Erythroblast (primary cell): ENCODE data around the gene NRF1.

ENCODE experiments used
- GATA1 ChIP-seq: IDR thresholded peaks from 2 replicates; pipeline ENCODE4 v1.6.1; 2011; ENCODE audit warnings: low read depth, mild to moderate bottlenecking, control low read depth, low read length, moderate library complexity
- POLR2A ChIP-seq: IDR thresholded peaks from 2 replicates; pipeline ENCODE4 v1.6.1; 2011; ENCODE audit warnings: mild to moderate bottlenecking, low read length

DNA sequence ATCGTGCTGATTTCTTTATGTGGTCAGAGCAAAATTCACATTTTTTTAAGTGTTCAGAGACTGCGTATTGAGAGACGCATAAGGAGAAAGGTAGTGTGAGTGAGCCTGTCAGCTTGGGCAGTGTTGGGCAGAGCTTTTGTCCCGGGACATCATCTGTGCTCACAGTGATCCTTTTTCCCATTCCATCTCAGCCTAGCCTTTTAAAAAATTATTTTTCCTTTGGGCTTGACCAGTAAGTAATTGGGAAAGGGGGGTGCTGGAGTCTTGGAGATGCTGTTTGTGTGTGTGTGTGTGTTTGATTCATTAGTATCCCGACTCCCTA is 1.5 kb downstream of the NRF1 start:
- no peak for TF ChIP-seq POLR2A
- no peak for TF ChIP-seq GATA1
